Stromal cell of bone marrow (primary cell): Measurements from ENCODE around the gene BNIPL.

Source experiments
- DNase-seq: peaks from one replicate; pipeline ENCODE4 v3.0.0-alpha.2; 2012; ENCODE audit warnings: low read depth

The BNIPL gene

DNA sequence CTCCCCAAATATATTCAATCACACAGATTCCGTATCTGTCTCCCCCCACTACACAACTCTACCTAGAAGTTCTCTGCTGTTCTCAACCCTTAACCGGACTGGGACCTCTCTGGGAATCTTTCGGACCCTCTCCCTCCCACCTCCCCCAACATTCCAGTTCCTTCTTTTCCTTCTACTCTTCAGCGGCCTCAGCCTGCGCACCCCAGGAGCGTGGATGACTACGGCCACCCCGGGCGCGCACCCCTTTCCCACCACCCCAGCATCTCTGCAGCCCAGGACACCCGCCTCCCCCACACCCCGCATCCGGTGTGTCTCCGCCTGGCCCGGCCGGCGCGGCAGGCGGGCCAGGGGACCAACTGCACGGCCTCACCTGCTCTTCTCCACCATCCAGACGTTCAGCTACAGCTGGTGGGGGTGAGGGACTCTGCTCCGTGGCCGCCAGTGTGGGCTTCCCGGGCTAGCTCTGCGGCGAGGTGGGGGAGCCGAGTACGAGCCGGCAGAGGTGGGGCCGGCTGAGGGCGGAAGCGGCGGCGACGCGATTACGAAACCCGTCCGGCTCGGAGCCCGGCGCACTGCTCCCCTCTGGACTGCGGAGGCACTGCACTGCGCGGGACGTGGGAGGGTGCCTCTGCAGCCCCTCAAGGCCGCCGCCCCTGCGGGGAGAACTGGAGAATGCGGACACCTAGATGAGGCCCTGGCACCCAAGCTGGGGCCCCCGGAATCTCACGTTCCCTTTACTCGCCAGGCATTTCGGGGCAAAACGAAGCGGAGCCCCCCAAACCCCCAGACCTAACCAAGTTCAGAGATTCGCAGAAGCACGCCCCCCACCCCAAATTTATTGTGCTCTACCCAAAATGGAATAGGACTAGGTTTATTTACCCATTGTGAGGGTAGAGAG, 23.0 kb downstream of the BNIPL start, which contains the start of gene CDC42SE1:
Gene CDC42SE1 (minus strand): TSS at position 514 of the 898 bp plus-strand sequence. CDS start 3,892 bp downstream, outside the sequence.
- peak; percentile 61 for DNase-seq

- DNase-seq, result no peak
Observed at GRCh38 chr1:151060007-151060656, 23.7 kb downstream of the BNIPL start, which contains the start of gene MLLT11. MLLT11 (plus strand) TSS chr1:151060397; CDS start chr1:151067225, 6,828 bp downstream.

DNA sequence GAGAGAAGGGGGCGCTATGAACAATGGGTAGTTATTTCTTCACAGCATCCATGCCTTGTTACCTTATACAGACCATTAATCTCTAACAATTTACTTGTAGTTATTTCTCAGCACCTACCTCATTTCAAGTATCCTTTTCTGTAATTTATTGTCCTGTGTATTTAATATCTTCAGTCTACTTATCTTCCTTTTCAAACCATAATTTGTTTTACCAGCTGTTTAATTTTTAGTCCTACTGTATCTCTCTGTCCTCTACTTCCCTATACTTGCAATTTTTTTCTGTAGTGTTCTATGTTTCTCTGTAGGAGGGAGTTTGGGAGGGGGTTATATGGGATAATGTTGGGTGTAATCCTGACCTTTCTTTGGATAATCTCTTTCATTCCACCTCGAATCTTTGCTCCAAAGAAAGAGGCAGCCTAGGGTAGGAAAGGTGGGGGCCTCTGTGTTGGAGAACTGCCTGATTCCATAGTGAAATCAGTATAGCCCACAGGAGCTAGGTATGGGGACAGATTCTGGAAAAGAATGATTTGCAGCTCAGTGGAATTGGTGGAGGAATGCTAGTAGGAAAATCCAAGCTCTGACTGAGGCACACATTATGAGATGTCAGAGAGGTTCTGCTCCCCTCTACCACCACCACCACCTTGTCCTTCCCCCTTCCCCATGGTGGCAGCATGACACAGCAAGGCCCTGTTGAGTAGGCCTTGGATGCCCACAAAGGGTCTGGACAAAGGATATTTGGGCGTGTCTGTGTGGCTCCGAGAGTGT, 24.5 kb downstream of the BNIPL start:
- DNase-seq, result no peak

GRCh38 chr1:151061704-151062103, 25.3 kb downstream of the BNIPL start:
- DNase-seq, result no peak

- DNase-seq, result peak; percentile 76
Observed at GRCh38 chr1:151062741-151063371, 26.5 kb downstream of the BNIPL start.

GRCh38 chr1:151065089-151065645, 28.8 kb downstream of the BNIPL start:
- no peak for DNase-seq

DNA sequence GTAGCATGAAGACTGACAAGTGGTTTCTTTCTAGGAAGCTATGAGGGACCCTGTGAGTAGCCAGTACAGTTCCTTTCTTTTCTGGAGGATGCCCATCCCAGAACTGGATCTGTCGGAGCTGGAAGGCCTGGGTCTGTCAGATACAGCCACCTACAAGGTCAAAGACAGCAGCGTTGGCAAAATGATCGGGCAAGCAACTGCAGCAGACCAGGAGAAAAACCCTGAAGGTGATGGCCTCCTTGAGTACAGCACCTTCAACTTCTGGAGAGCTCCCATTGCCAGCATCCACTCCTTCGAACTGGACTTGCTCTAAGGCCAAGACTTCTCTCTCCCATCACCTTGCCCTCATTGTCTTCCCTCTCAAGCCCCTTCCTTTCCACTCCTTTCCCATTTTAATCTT, 30.8 kb downstream of the BNIPL start:
- no peak for DNase-seq

GRCh38 chr1:151069103-151069486, 32.7 kb downstream of the BNIPL start:
- no peak for DNase-seq

GRCh38 chr1:151070474-151071276, 34.3 kb downstream of the BNIPL start, which contains the start of gene GABPB2:
GABPB2 (plus strand) TSS chr1:151070761; CDS start chr1:151088190, 17,429 bp downstream.
- peak; percentile 96 for DNase-seq

- no peak for DNase-seq
Observed at GRCh38 chr1:151072224-151072623, 35.8 kb downstream of the BNIPL start.

DNA sequence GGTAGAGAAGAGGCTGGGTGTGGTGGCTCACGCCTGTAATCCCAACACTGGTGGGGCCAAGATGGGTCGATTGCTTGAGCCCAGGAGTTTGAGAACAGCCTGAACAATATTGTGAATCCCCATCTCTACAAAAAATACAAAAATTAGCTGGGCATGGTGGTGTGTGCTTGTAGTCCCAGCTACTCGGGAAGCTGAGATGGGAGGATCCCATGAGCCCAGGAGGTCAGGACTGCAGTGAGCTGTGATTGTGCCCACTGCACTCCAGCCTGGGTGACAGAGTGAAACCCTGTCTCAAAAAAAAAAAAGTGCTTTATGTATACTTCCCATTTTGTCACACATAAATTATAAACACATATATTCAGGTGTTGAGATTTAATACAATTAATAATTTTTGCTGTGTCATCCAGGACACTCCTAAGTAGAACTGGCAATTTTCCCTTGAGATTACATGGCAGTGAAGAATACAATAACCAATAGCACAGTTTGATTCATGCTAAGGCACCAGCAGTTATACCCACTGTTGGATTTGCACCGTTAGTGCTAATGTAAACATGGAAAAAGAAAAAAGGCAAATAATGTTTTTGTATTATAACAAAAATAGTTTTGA, 49.7 kb downstream of the BNIPL start:
- DNase-seq, result no peak
